GM08714 (cell line): ENCODE measurements around the gene SCGB3A1.

Experiments used
- H3K4me3 ChIP-seq: fragments of 200-500 bp; sonication (Bioruptor generic); 2 replicates; pipeline ENCODE4 v1.5.1; 2014; ENCODE audit warnings: mild to moderate bottlenecking, low read length, inconsistent platforms
- ZNF274 ChIP-seq: IDR thresholded peaks from 2 replicates; pipeline ENCODE4 v1.6.1; 2012; ENCODE audit warnings: mild to moderate bottlenecking, low read depth, low read length

SCGB3A1 gene

DNA sequence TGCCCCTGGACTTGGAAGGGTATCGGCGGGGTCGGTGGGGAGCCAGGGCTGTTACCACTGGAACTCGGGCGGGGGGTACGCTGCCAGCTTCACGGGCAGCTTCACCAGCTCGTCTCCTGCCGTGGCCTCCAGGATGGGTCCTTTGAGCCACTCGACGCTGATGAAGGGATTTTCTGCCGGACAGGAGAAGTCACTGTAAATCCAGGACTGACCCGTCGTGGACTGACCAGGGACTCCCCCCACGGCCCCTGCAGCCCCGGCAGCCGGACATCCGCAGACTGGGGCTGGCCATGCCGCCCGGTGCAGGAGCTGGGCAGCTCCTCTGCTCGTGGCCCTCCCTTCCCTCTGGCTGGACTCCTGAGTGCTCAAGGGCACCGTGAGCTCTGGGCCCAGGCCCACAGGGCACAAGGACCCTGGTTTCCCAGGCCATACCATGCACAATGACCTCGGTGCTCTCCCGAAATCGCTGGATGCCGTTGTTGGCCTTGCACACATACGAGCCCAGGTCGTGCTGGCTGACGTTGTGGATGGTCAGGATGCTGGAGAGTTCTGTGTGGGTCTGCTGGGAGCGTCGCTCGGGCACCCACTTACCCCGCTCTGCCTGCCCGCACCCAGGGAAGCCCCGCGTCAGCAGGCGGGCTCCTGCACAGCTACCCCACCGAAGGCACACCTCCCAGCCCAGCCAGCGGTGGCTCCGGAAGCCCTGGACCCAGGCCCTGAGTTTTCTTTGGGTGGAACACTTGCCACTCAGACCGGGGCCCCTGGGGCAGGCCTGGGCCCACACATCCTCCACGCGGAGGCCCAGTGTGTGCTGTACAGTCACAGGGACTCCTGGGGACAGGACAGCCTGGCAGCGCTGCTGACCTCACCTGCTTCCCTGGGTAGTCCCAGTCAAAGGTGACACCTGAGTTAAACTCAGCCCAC lies 37.8 kb upstream of the SCGB3A1 start:
- TF ChIP-seq ZNF274 = no peak
- no peak overlapping the region for H3K4me3 ChIP-seq

DNA sequence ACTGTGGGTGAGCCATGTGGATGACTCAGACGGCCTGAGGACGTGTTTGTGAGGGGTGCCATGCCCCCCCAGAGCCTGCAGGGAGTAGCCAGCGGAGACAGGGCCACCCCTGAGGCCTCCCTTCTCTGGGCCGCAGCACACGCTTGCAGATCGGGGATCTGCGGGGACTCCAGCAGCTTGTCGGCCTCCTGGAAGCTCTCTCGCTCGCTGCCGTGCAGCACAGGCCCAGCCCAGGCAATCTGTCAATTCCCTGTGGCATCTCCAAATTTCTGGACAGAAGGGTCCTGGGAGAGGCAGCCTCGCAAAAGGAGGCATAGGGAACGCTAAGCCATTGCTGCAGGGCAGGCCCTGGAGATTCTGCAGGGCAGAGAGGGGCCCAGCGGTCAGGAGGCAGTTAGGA lies 36.9 kb upstream of the SCGB3A1 start:
- H3K4me3 ChIP-seq = no peak overlapping the region
- TF ChIP-seq ZNF274 = no peak

DNA sequence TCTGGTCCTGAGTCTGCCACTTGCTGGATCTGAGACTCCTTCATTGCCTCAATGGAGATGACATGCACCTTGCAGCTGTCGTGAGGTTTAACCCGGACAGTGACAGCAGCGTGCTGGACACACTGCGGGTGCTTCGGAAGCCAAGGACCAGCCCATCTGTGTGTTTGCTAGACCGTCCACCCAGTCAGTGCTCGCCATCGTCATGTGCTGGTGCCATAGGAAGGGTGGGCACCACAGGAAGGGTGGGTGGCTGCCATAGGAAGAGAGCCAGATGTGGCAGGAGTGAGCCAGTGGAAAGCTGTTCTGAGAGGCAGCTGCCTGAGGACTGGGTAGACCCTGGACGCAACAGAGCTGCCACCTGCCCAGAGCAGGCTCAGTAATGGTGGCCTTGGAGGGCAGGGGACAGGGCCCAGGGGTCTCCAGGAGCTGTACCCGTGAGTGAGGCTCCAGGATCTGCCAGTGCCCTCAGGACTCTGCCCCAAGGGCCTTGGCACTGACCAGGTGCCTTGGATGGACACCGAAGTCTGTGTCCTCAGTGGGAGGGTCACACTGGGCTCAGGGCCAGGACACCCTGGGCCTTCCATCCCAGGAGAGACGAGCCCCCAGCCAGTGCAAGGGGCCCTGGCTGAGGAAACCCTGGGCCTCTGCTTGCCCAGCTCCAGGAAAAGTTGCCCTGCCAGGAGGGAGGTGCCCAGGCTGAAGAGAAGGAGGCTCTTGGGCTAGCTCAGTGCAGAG lies 36.3 kb upstream of the SCGB3A1 start:
- no peak overlapping the region for H3K4me3 ChIP-seq
- no peak for TF ChIP-seq ZNF274

DNA sequence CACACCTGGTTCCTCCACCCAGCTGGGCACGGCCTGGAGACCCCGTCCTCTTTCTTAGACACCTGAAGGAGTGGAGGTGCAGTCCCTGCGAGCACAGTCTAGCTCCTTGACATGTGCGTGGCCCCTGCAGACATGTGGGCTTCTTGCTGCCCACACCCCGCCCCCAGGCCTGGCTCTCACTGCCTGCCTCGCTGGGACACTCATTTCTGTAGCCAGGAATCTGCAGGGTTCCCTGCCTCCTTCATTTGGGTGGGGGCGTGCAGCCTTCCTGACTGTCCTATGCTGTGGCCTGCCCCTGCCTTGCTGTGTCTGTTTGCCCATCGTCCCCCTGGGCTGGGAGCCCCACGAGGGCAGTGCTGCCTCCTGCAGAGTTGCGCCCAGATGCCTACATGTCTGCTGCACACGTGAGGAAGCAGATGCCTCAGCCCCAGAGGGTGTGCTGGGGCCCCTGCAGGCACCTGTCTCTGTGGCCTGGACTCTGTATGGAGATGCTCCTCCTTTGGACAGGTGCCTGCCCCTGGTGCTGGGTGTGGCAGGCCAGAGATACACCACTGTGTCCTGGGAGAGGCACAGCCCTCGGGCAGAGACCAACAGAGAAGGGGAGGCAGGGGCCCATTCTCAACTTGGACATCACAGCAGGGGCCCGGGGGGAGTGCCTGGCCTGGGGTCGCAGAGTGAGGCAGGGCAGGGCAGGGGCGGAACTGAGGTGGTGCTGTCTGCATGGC lies 35.5 kb upstream of the SCGB3A1 start:
- no peak overlapping the region for H3K4me3 ChIP-seq
- no peak for TF ChIP-seq ZNF274

DNA sequence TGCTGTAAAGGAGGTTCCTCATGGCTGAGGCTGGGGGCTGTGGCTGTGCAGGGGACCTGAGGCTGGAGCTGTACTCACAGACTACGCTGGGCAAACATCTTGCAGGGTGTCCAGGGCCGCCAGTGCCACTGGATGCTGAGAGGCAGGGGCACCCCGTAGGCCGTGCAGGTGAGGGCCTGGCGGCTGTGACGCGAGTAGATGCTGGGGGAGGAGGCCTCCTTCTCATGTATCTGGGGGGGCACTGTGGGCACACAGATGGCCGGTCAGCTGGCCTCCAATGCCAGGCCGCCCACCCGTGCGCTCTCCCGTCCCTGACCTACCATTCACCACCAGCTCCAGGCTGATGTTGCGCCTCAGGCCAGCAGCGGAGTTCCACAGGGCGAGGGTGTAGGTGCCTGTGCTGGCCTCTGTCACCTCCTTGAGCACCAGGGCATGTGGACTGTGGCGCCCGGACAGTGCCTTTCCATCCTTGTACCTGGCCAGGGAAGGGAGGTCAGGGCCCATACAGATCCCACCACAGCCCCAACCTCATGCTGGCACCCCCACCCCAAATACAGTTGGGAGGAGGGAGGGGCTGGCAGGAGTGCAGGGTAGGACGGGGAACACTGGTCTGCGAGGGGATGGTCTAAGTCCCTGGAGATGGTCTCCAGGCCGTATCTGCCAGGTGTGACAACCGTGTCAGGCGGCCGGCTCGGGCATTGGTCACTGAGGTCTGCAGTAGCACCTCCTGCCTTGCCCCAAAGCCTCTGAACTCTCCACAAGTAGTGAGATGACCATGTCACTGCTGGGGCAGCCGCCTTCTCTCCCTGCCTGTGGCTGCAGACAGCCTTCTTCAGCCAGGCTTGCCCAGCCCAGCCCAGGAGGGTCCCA lies 34.7 kb upstream of the SCGB3A1 start:
- no peak for TF ChIP-seq ZNF274
- no peak overlapping the region for H3K4me3 ChIP-seq

DNA sequence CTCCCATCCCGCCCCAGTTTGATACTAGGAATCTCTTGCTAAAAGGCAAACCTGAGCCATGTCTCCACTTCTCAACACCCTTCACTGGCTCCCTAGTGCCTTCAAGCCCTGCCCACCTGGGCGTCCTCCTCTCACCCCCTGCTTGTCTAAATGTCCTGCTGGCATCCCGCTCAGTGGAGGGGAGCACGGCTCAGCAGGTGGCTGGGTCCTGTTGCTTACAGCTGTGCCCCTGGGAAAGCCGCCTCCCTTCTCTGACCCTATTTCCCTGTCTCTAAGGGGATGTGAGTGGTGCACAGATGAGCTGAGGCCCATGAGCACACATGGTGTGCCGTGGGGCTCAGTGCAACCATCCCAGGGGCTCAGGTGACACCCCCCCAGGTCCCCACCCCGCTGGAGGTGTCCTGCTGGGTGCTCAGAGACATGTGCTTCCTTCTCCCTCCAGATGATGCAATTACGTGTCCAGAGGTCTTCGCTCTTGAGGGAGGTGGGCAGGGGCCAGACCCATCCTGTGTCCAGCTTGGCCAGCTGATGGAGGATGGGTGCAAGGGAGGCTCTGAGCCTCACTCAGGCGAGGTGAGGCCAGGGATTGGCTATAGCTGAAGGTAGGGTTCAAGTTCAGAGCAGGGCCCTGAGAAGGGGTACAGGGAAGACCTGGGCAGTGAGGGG lies 34.0 kb upstream of the SCGB3A1 start:
- no peak overlapping the region for H3K4me3 ChIP-seq
- no peak for TF ChIP-seq ZNF274

DNA sequence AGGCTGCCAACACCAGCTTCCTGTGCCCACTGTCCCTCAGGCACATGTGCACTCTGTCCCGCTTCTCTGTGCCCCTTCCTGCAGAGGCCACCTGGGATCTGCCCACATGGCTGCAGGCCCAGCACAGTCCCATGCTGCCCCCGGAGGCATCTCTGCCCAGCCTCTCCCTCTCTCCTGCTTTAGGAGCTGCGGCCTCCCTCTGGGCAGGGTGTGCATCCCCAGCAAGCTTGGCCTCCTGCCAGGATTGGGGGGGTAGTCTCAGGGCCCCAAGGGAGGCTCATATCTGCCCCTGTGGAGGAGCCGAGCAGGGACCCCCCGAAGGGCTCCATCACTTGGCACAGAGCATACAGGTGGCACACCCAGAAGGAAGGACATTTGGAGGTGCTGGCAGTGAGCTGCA lies 33.3 kb upstream of the SCGB3A1 start:
- no peak overlapping the region for H3K4me3 ChIP-seq
- no peak for TF ChIP-seq ZNF274

DNA sequence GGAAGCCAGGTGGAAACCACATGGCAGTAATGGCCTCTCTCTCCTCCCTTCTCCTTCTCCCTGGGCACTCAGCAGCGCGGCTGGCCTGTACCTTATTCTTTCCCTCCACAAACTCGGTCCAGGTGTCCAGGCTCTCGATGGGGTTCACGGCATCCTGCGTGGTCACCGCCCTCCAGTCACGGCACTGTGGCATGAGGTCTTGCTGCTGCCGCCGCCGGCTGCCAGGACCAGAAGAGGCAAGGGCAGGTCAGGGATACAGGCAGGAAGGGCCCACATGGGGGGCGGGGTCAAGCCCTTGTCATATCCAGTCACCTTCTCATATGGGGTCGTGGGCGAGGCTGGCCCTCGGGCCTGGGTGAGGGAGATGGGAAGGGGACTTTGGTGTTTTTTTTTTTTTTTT lies 32.5 kb upstream of the SCGB3A1 start:
- H3K4me3 ChIP-seq = no peak overlapping the region
- TF ChIP-seq ZNF274 = no peak

DNA sequence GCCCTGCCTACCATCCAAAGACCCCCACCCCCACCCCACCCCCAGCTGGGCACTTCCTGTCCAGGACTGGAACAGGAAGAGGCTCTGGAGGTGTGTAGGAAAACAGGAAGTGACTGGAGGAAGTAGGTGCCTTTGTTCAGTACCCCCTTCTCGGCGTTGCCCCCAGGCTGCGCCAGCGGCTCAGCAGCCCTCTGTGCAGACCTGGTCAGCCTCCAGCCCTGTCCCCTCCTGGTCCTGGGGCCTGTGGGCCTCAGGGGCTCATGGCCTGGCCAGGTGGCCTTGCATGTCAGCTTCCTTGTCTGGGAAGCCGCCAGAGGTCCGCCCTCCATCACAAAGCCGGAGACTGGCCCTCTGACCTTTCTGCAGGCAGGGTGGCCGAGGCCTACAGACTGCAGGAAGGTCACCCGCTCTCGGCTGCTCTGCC lies 32.1 kb upstream of the SCGB3A1 start:
- H3K4me3 ChIP-seq = no peak overlapping the region
- no peak for TF ChIP-seq ZNF274

DNA sequence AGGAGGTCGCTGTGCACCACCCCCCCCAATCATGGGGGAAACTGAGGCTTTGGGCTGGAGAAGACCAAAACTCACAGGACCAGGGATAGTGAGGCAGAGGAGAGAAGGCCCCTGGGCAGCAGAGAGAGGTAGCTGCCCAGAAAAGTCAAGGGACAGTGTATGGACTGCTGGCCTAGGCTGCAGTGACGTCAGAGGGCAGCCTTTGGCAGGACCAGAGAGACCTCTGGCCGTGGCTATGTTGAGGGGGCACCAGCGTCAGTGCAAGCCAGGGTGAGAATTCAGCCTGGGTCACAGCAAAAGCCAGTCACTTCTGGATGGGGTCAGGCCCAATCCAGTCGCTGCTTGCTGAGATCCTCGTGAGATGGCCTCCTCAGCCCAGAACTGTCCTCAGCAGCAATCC lies 31.6 kb upstream of the SCGB3A1 start:
- H3K4me3 ChIP-seq = no peak overlapping the region
- no peak for TF ChIP-seq ZNF274

DNA sequence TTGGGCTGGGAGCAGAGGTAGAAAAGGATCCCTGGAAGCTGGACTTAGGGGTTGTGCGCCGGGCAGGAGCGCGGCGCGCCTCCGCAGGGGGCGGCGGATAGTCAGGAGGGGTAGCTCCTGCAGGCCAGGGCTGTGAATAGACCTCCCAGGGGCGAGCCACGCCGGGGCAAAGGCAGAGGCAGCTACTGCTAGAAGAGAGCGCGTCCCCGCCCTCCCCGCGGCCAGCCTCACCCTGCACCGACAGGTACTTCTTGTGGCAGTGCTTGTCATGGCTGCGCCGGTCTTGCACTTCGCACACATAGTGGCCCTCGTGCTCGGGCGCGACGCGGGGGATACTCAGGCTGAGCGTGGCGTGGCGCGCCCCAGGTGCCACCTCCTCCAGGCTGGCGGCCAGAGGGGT lies 30.0 kb upstream of the SCGB3A1 start:
- TF ChIP-seq ZNF274 = no peak
- no peak overlapping the region for H3K4me3 ChIP-seq

DNA sequence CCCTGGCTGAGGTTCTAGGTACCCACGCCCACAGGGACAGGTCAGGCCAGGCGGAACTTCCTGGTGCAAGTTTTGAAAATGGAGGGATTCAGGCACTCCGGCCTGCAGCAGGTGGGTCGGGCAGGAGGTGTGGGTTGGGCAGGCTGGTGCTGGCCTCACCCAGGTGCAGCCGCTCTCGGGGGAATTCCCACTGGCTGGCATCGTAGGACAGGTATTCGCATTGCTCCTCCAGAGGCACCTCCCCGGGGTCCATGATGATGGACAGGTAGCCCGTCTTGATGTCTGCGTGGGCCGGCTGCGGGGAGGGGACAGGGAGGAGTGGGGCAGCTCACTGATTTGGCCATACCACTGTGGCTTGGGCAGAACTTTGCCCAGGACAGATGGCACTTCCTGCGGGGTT lies 28.7 kb upstream of the SCGB3A1 start:
- no peak overlapping the region for H3K4me3 ChIP-seq
- TF ChIP-seq ZNF274 = no peak

DNA sequence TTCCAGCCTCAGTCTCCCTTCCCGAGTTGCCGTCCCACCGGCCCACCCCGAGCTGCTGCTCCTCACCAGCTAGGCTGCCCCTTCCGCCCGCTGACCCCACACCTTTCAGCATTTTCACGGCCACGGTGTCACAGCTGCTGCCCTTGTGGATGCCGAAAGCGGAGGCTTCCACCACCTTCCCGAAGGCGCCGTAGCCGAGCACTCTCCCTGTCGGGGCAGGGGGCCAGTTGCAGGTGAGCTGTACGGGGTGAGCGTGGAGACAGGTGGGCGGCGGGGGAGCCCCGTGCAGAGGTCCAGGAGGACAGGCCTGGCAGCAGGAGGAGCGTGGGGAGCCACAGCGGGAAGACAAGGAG lies 28.2 kb upstream of the SCGB3A1 start:
- H3K4me3 ChIP-seq = no peak overlapping the region
- no peak for TF ChIP-seq ZNF274
